ENCODE data around the gene ZYG11B. TPM values are rescaled to one million over a fixed set of nuclear protein-coding genes. Genes with fewer than 3 reads are reported as not detected.

Gene ZYG11B
- total RNA-seq, 2 donors from 2014 or later: 38.6 to 65.5 TPM

DNA sequence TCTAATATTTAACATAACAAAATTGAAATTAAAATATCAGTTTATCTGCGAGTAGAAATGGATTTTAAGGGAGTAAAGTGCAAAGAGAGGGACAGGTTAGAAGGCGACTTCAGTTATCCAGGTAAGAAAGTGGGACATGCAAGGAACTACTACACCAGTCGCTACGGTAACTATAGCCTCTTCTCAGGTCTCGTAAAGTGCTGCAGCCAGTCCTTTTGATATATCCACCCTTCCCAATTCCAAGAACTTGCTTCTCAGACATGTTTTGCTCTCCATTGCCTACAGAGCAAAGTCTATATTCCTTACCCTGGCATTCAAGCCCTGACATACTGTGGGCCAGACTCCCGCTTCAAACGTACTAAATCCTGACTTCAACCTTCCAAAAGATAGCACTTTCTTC is 30.6 kb upstream of the ZYG11B start:
- DNase-seq (ENCODE audit: low spot score): no peak
- TF ChIP-seq POLR2AphosphoS5 (IDR thresholded peaks at IDR 0.05) (no peak), POLR2A (IDR thresholded peaks at IDR 0.05) (no peak)
- TF ChIP-seq, protein P1, sequence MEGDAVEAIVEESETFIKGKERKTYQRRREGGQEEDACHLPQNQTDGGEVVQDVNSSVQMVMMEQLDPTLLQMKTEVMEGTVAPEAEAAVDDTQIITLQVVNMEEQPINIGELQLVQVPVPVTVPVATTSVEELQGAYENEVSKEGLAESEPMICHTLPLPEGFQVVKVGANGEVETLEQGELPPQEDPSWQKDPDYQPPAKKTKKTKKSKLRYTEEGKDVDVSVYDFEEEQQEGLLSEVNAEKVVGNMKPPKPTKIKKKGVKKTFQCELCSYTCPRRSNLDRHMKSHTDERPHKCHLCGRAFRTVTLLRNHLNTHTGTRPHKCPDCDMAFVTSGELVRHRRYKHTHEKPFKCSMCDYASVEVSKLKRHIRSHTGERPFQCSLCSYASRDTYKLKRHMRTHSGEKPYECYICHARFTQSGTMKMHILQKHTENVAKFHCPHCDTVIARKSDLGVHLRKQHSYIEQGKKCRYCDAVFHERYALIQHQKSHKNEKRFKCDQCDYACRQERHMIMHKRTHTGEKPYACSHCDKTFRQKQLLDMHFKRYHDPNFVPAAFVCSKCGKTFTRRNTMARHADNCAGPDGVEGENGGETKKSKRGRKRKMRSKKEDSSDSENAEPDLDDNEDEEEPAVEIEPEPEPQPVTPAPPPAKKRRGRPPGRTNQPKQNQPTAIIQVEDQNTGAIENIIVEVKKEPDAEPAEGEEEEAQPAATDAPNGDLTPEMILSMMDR (IDR thresholded peaks at IDR 0.05): no peak
- H3K27ac ChIP-seq: no peak overlapping the region
- H3K27me3 ChIP-seq (replicated peaks; ENCODE audit: insufficient read depth): no peaks in the 10 kb centered on the region
- no peaks in the 10 kb centered on the region for H3K4me1 ChIP-seq (replicated peaks)
- WGBS: 94% methylated on average over 7 of the region's 7 CpGs
- no peaks in the 10 kb centered on the region for H3K9me3 ChIP-seq
- intact Hi-C loops (cut with DNase I): no loop called here
- H3K4me3 ChIP-seq: no peak overlapping the region
- peaks cover 0 to 3% of the 10 kb centered on the region in 2 donors for H3K36me3 ChIP-seq

DNA sequence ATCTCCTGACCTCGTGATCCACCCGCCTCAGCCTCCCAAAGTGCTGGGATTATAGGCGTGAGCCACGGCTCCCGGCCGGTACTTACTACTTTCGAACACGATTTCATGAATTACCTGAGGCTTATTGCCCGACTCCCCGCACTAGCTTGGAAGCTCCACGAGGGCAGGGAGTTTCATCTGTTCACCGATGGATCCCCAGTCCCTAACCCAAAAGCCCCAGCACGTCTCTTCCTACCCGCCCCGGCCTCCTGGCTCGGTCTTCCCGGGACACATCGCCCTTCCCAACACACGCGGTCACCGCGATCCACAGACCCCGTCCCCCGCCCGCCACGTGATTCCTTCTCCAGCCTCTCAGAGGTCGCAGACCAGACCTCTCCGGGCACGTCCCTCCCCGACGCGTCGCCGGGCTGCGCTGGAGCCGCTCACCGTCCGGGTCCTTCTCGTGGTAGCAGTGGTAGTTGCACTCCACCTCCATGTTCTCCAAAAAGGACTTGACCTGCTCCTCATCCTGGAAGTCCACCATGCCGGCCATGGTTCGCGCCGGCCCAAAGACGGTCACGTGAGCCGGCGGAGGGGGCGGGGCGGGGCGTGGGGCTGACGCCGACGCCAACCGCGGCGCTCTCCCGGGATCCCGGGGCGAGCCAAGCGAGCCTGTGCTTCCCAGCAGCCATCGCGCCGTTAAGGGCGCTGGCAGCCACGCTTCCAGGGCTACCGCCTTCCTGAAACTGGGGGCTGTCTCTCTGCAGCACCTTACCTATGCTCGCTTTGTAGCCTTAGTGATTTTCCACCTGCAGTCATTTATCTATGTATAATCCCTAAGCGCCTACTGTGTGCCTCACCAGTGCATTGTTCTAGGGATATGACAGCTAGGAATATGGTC is 28.2 kb upstream of the ZYG11B start, which contains the start of gene COA7:
TSS of gene COA7 (minus strand) at position 553 of the 880 bp plus-strand sequence. CDS start at position 532, 21 bp downstream.
- H3K4me3 ChIP-seq: peak within 1 kb of the TSS; percentile 55 to 57
- peak; percentile 85 for DNase-seq (ENCODE audit: low spot score)
- H3K4me1 ChIP-seq (replicated peaks): no peaks in the 10 kb centered on the region
- intact Hi-C loops (cut with DNase I): no loop called here
- H3K9me3 ChIP-seq: no peaks in the 10 kb centered on the region
- H3K27ac ChIP-seq: peak within 1 kb of the TSS; percentile 44 to 65
- TF ChIP-seq, protein P1 (IDR thresholded peaks at IDR 0.05): peak in 1 of 4 experiments; percentile 8
- TF ChIP-seq POLR2A (IDR thresholded peaks at IDR 0.05) (no peak), POLR2AphosphoS5 (IDR thresholded peaks at IDR 0.05) (peak; percentile 87)
- WGBS: 2% methylated on average over 68 of the region's 68 CpGs
- H3K36me3 ChIP-seq: no peaks in the 10 kb centered on the region
- H3K27me3 ChIP-seq (replicated peaks; ENCODE audit: insufficient read depth): no peaks in the 10 kb centered on the region

DNA sequence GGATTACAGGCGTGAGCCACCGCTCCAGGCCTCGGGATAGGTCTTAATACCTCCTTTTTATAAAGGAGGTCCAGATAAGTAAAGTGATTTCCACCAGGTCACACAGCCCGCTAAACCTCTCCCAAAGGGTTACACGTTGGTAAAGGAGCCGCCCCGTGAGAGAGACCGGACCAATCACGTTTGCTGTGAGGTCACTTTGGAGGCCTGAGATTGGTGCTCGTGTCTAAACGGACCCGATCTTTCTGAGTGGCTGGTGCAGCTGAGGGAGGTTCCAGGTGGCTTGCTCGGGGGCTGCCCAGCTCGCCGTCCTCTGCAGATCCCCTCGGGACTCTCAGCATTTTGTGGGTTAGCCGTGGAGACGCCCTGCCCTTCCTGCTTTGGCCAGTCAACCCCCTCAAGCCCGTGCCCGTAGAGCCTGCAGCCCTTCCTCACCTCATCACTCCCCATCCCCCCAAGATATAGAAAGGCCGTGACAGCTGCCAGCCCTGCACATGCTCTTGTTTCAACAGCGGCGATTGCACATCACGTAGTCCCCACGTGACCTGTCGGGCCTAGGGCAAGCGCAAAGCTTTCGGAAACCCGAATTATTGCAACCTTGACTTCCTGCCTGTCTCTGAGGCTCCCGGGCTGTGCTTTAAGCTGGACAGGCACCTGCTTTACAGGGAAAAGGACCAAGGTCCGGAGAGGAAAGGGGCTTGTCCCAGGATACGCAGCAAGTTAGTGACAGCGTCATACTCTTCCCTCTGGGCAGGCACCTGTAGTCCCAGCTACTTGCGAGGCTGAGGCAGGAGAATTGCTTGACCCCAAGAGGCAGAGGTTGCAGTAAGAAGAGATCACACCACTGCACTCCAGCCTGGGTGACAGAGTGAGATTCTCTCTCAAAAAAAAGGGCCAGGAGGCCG is 23.1 kb upstream of the ZYG11B start:
- 7% methylated on average over 33 of the region's 35 CpGs for WGBS

DNA sequence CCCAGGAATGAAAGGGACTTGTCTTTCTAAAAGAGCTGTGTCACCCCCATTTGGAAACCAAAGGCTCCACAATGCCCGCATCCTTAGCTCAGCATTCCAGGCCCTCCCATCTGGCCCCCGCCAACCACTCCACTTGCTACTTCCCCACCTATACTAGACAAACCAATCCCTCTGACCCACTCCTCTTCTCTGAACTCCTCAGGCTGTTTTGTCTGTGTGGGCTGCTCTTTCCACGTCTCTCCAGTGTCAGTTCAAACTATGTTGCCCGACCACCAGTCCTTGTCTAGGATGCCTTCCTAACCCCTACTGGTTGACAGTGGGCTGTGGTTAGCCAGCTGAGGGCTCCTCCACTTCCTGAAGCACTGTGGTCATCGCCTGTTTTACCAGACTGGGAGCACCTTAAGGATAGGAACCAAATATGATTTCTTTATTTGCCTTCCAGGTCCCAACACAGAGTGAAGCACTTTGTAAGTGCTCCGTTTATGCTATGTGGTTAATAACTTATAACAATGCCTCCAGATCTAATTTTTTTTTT is 20.1 kb upstream of the ZYG11B start:
- H3K36me3 ChIP-seq: no peaks in the 10 kb centered on the region
- no peak for DNase-seq (ENCODE audit: low spot score)
- TF ChIP-seq POLR2A (IDR thresholded peaks at IDR 0.05) (no peak), POLR2AphosphoS5 (IDR thresholded peaks at IDR 0.05) (no peak)
- TF ChIP-seq, protein P1 (IDR thresholded peaks at IDR 0.05): no peak
- H3K27ac ChIP-seq: no peak overlapping the region
- H3K4me3 ChIP-seq: no peak overlapping the region
- no peaks in the 10 kb centered on the region for H3K9me3 ChIP-seq
- intact Hi-C loops (cut with DNase I): no loop called here
- 87% methylated on average over 5 of the region's 6 CpGs for WGBS
- no peaks in the 10 kb centered on the region for H3K4me1 ChIP-seq (replicated peaks)
- H3K27me3 ChIP-seq (replicated peaks; ENCODE audit: insufficient read depth): no peaks in the 10 kb centered on the region

More for the DNA sequence above, 23.1 kb upstream of the ZYG11B start:
- peak; percentile 35 for TF ChIP-seq POLR2A (IDR thresholded peaks at IDR 0.05)
- TF ChIP-seq, protein P1 (IDR thresholded peaks at IDR 0.05): no peak
- peak; percentile 49 for TF ChIP-seq POLR2AphosphoS5 (IDR thresholded peaks at IDR 0.05)
- H3K4me3 ChIP-seq: peak overlapping the region; percentile 46 to 53
- H3K27ac ChIP-seq: peak overlapping the region; percentile 77 to 81
- intact Hi-C loops (cut with DNase I): loop anchor here (2.0 kb wide), 1 partner anchor 218 kb away; the partner anchor contains the start of gene ECHDC2
- H3K9me3 ChIP-seq: no peaks in the 10 kb centered on the region
- H3K4me1 ChIP-seq (replicated peaks): no peaks in the 10 kb centered on the region
- H3K27me3 ChIP-seq (replicated peaks; ENCODE audit: insufficient read depth): no peaks in the 10 kb centered on the region
- peak; percentile 86 for DNase-seq (ENCODE audit: low spot score)
- H3K36me3 ChIP-seq: no peaks in the 10 kb centered on the region
